ENCODE data around the gene PRAF2. TPM values are rescaled to one million over a fixed set of nuclear protein-coding genes. Genes with fewer than 3 reads are reported as not detected.

Gene PRAF2, protein sequence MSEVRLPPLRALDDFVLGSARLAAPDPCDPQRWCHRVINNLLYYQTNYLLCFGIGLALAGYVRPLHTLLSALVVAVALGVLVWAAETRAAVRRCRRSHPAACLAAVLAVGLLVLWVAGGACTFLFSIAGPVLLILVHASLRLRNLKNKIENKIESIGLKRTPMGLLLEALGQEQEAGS
- total RNA-seq (2022; extraction: Qiagen RNA extraction), result 38.2 to 45.7 TPM (median 43.2 TPM) in 5 replicates

DNA sequence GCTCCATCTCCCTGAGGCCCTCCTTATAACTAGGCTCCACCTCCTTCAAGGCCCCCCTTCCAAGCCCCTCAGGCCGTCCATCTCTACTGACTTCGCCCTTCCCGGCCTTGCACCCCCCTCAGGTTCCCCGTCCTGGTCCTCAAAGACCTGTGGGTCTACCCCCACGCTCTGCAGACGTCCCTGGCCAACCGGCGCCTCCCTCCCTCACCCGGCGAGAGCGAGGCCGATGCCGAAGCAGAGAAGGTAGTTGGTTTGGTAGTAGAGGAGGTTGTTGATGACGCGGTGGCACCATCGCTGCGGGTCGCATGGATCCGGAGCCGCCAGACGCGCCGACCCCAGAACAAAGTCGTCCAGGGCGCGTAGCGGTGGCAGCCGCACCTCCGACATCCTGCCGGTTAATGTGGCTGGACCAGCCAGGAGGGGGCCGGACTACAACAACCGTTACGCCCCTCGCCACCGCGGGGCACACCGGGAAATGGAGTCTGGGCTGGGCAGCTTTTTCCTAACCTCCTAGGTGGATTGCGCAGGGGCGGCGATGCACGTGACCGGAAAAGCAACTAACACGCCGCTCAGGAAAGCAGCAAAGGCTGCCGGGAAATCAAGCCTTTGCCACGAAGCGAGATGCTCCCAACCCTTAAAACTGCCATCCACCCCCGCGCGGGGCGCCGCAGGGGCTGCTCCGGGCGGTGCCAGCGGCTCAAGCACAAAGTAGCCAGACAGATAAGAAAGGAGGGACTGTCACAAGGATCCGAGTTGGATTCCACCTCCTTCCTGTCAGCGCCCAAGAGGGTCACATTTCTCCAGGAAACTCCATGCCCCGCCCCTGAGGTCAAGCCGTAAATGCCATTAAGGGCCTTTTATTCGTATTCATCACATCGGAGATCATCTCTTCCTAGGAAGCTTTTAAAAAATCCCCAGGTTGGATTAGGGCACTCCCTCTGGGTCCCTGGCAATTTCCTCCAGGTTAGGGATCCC lies at the start of gene PRAF2:
TSS of gene PRAF2 (minus strand) at position 402 of the 975 bp plus-strand sequence. CDS start at position 387, 15 bp downstream.

DNA sequence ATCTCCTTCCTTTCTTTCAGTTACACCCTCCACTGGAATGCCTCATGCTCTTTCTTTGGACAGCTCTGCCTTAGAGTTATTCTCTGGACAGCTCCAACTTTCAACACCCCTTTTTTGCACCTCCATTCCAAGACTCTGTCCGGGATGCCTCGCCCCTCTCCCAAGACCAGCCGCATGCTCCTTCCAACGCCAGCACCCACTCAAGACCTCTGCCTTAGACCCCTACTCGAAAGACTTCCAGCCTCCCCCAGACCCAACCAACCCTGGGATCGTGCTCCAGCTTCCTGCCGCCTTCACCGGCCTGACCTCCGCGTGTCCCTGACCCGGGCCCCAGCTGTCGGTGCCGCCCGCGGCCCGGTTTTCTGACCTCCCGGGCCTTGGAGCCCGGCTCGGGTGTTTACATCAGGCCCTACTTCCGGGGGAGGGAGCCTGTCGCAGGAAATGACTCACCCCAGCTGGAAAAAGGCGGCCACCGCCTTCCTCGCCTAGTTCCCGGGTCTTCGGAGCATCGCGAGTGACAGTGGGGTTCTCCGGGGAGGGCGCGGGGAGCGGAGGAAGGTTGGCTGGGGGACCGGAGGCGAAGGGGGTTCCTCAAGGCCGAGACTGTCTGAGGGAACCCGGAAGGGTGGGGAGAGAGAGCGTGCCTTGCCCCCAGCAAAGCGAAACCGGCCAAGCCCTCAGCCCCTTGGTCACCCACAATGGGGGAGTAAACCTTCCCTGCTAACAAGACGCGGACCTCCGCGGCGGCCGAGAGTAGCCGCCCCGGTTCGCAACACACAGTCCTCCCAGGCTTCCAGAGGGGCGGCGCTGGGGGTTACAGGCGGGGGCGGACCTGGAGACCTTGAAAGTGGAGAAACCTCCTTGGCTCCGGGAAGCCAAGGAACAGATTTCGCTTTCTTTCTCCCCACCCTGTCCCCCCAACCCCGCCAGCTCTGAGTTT lies 6.0 kb upstream of the PRAF2 start, which contains the start of gene WDR45:
TSS of gene WDR45 (minus strand) at position 399 of the 940 bp plus-strand sequence. CDS start 1,792 bp downstream, outside the sequence.

DNA sequence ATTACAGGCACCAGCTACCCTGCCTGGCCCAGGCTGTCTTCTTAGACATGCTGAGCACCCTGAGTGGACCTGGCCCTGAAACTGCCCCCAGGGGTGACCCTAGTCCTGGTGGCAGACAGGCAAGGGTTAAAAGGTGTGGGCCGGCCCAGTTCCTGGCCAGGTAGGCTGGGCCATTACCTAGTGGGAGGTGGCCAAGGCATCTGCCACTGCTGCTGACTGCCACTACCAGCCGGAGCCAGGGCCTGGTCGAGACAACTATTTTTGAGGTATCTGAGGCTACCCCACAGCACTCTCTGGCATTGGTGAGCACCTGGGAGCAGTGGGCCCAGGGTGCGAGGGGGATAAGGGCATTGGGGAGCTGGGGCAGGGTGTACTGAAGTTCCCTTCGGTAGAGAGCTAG lies 15.0 kb downstream of the PRAF2 start, which contains the start of gene CCDC120:
TSS of gene CCDC120 (plus strand) at position 206 of the 400 bp plus-strand sequence. CDS start 3,043 bp downstream, outside the sequence.

DNA sequence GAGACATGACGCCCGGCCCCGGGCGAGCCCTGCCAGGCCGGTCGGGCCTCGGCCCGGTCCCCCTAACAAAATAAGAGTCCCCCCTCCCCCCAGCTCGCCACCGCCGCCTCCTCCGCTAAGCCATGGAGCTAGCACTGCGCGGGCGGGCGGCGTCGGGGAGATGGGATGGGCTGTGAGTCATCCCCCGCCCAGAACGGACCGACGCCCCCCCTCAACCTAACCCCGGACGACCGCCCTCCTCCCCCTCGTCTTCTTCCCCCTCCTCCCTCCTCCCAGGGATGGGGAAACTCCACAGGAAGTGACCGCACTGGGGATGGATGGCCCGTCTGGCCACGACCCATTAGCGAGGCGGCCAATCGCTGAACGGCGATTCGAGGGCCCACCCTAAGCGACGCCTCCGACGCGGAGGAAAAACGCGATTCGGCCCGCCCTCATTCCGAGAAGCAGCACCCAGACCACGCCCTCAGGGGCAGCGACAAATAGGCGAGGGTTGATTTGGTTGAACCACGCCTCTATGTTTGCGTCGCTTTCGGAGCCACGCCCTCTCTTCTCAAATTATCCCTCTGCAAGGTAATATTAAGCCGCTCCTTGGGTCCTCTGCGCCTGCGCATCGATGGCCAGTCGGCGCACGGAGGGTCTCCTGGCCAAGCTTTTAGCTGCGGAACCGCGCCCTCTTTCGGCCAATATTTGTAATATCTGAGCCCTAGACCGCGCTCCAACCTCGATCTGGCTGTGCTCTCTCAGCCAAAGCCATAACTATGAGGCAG lies 30.4 kb downstream of the PRAF2 start, which contains the start of gene TFE3:
TSS of gene TFE3 (minus strand) at position 138 of the 767 bp plus-strand sequence. CDS start at position 7, 131 bp downstream.

Other genes starting within 250 kb of the PRAF2 start
- 0.09 to 0.18 TPM (median 0.12 TPM) in 4 of 5 replicates, not detected in the other for gene ERAS, start 247.5 kb downstream of the PRAF2 start, total RNA-seq (2022; extraction: Qiagen RNA extraction)
- 17.4 to 54.0 TPM (median 47.3 TPM) in 5 replicates for gene PCSK1N, start 238.4 kb downstream of the PRAF2 start, total RNA-seq (2022; extraction: Qiagen RNA extraction)
- 92.5 to 116 TPM (median 108 TPM) in 5 replicates for gene TIMM17B, start 176.2 kb downstream of the PRAF2 start, total RNA-seq (2022; extraction: Qiagen RNA extraction)
- gene PQBP1, start 176.1 kb downstream of the PRAF2 start, total RNA-seq (2022; extraction: Qiagen RNA extraction), result 91.3 to 118 TPM (median 100.0 TPM) in 5 replicates
- 53.3 to 73.9 TPM (median 72.1 TPM) in 5 replicates for gene SLC35A2, start 162.4 kb downstream of the PRAF2 start, total RNA-seq (2022; extraction: Qiagen RNA extraction)
- 10.0 to 10.8 TPM (median 10.1 TPM) in 5 replicates for gene PIM2, start 155.0 kb downstream of the PRAF2 start, total RNA-seq (2022; extraction: Qiagen RNA extraction)
- 60.0 to 65.8 TPM (median 64.1 TPM) in 5 replicates for gene OTUD5, start 116.4 kb downstream of the PRAF2 start, total RNA-seq (2022; extraction: Qiagen RNA extraction)
- 0.98 to 1.4 TPM (median 1.3 TPM) in 5 replicates for gene KCND1, start 102.2 kb downstream of the PRAF2 start, total RNA-seq (2022; extraction: Qiagen RNA extraction)
- 18.1 to 23.3 TPM (median 21.3 TPM) in 5 replicates for gene GRIPAP1, start 71.7 kb downstream of the PRAF2 start, total RNA-seq (2022; extraction: Qiagen RNA extraction)
- gene TFE3, start 30.6 kb downstream of the PRAF2 start, total RNA-seq (2022; extraction: Qiagen RNA extraction), result 46.9 to 59.1 TPM (median 58.1 TPM) in 5 replicates
- gene CCDC120, start 15.0 kb downstream of the PRAF2 start, total RNA-seq (2022; extraction: Qiagen RNA extraction), result 2.4 to 4.2 TPM (median 3.7 TPM) in 5 replicates
- gene WDR45, start 5.9 kb upstream of the PRAF2 start, total RNA-seq (2022; extraction: Qiagen RNA extraction), result 46.8 to 62.3 TPM (median 60.5 TPM) in 5 replicates
- gene GPKOW, start 49.7 kb upstream of the PRAF2 start, total RNA-seq (2022; extraction: Qiagen RNA extraction), result 22.4 to 27.3 TPM (median 25.1 TPM) in 5 replicates
- 1.7 to 4.5 TPM (median 3.3 TPM) in 5 replicates for gene MAGIX, start 88.8 kb upstream of the PRAF2 start, total RNA-seq (2022; extraction: Qiagen RNA extraction)
- gene PLP2, start 97.9 kb upstream of the PRAF2 start, total RNA-seq (2022; extraction: Qiagen RNA extraction), result 328 to 441 TPM (median 436 TPM) in 5 replicates
- gene PRICKLE3, start 112.4 kb upstream of the PRAF2 start, total RNA-seq (2022; extraction: Qiagen RNA extraction), result 15.1 to 22.0 TPM (median 20.1 TPM) in 5 replicates
- 2.6 to 3.5 TPM (median 2.7 TPM) in 5 replicates for gene SYP, start 126.2 kb upstream of the PRAF2 start, total RNA-seq (2022; extraction: Qiagen RNA extraction)
- gene CACNA1F, start 159.3 kb upstream of the PRAF2 start, total RNA-seq (2022; extraction: Qiagen RNA extraction), result not detected in 5 replicates
- gene CCDC22, start 161.5 kb upstream of the PRAF2 start, total RNA-seq (2022; extraction: Qiagen RNA extraction), result 12.7 to 16.3 TPM (median 15.9 TPM) in 5 replicates
- gene FOXP3, start 190.7 kb upstream of the PRAF2 start, total RNA-seq (2022; extraction: Qiagen RNA extraction), result 0.06 to 0.18 TPM (median 0.11 TPM) in 5 replicates
- gene PPP1R3F, start 195.8 kb upstream of the PRAF2 start, total RNA-seq (2022; extraction: Qiagen RNA extraction), result 2.4 to 3.9 TPM (median 3.0 TPM) in 5 replicates
- not detected in 5 replicates for gene GAGE10, start 229.6 kb upstream of the PRAF2 start, total RNA-seq (2022; extraction: Qiagen RNA extraction)
- gene GAGE12J, start 248.0 kb upstream of the PRAF2 start, total RNA-seq (2022; extraction: Qiagen RNA extraction), result not detected in 5 replicates